Smooth muscle cell (in vitro differentiated cells): Measurements from ENCODE around the gene CATSPER3. TPM values are rescaled to one million over a fixed set of nuclear protein-coding genes. Genes with fewer than 3 reads are reported as not detected.

ENCODE experiments used
- DNase-seq: peaks from one replicate; lab custom pipeline; 2025; ENCODE audit not compliant: unreplicated experiment; lab: John Stamatoyannopoulos, UW
- H2AFZ ChIP-seq: fragments of 200-600 bp; sonication (generic); 2 replicates; pipeline ENCODE4 v1.6.0; 2016; ENCODE audit warnings: antibody characterized with exemption, low read depth, mild to moderate bottlenecking
- H3F3A ChIP-seq: fragments of 200-600 bp; sonication (generic); 2 replicates; pipeline ENCODE4 v1.6.0; 2017; ENCODE audit warnings: antibody characterized with exemption, low read depth
- H3K27ac ChIP-seq: fragments of 200-600 bp; sonication (generic); 2 replicates; pipeline ENCODE4 v1.5.1; 2016; ENCODE audit warnings: low read depth, mild to moderate bottlenecking
- H3K27me3 ChIP-seq: fragments of 200-600 bp; sonication (generic); 2 replicates; pipeline ENCODE4 v1.6.1; 2016; ENCODE audit warnings: low read depth, mild to moderate bottlenecking
- H3K36me3 ChIP-seq: fragments of 200-600 bp; sonication (generic); 2 replicates; pipeline ENCODE4 v1.5.1; 2016; ENCODE audit warnings: low read depth
- H3K4me1 ChIP-seq: fragments of 200-600 bp; sonication (generic); 2 replicates; pipeline ENCODE4 v1.5.1; 2016; ENCODE audit warnings: low read depth
- H3K4me2 ChIP-seq: fragments of 200-600 bp; sonication (generic); 2 replicates; pipeline ENCODE4 v1.6.0; 2016; ENCODE audit warnings: mild to moderate bottlenecking
- H3K4me3 ChIP-seq: fragments of 200-600 bp; sonication (generic); 2 replicates; pipeline ENCODE4 v1.5.1; 2016; ENCODE audit warnings: mild to moderate bottlenecking
- H3K79me2 ChIP-seq: fragments of 200-600 bp; sonication (generic); 2 replicates; pipeline ENCODE4 v1.6.0; 2016; ENCODE audit warnings: low read depth, mild to moderate bottlenecking
- H3K9ac ChIP-seq: fragments of 200-600 bp; sonication (generic); 2 replicates; pipeline ENCODE4 v1.6.0; 2016; ENCODE audit warnings: low read depth
- H3K9me3 ChIP-seq: fragments of 200-600 bp; sonication (generic); replicated peaks from 2 replicates; pipeline ENCODE4 v1.5.1; 2016; ENCODE audit warnings: low read depth
- H4K20me1 ChIP-seq: fragments of 200-600 bp; sonication (generic); 2 replicates; pipeline ENCODE4 v1.6.0; 2016; ENCODE audit warnings: low read depth
- CTCF ChIP-seq: fragments of 200-600 bp; sonication (generic); IDR thresholded peaks from 2 replicates; pipeline ENCODE4 v1.5.1; 2017; ENCODE audit warnings: borderline replicate concordance, mild to moderate bottlenecking, antibody characterized with exemption; ENCODE audit not compliant: insufficient read depth, poor library complexity, severe bottlenecking
- WGBS: methylation state at CpG from one replicate; pipeline ENCODE4 v1.1.7; 2016; ENCODE audit warnings: low lambda C conversion rate; 5-methylcytosine and 5-hydroxymethylcytosine counted together
- polyA plus RNA-seq: library from polyadenylated mRNA; unstranded; fragments of >200 nt; fragmentation: Nextera tagmentation; extraction: Ambion mirVana; gene quantifications from 2 replicates; pipeline ENCODE4 v1.2.1, GENCODE V29; 2016
- total RNA-seq: library from RNA; depleted of rRNA; stranded (reverse); fragments of >200 nt; gene quantifications from 2 replicates; pipeline ENCODE4 v1.2.3, GENCODE V29; 2014

The CATSPER3 gene
- total and polyA plus RNA-seq, 2 experiments from 2014 or later: not detected

- Histone ChIP-seq H3K9ac (no peak overlapping the region), H2AFZ (no peak overlapping the region), H4K20me1 (no peaks in the 10 kb centered on the region), H3K79me2 (peaks cover 25% of the 10 kb centered on the region), H3K27ac (no peak overlapping the region), H3K36me3 (no peaks in the 10 kb centered on the region), H3F3A (no peaks in the 10 kb centered on the region), H3K4me1 (peaks cover 8% of the 10 kb centered on the region), H3K4me2 (no peak overlapping the region), H3K4me3 (no peak overlapping the region), H3K27me3 (peaks cover 68% of the 10 kb centered on the region), H3K9me3 (no peaks in the 10 kb centered on the region)
- DNase-seq: no peak
- no peak for TF ChIP-seq CTCF
- WGBS: 100% methylated on average over 1 of the region's 1 CpG
These were observed 74.9 kb downstream of the CATSPER3 start for GRCh38 chr5:135042595-135042994.

- Histone ChIP-seq H4K20me1 (no peaks in the 10 kb centered on the region), H3K4me3 (no peak overlapping the region), H2AFZ (no peak overlapping the region), H3K9ac (no peak overlapping the region), H3K4me2 (no peak overlapping the region), H3K36me3 (no peaks in the 10 kb centered on the region), H3K27me3 (peaks cover 54% of the 10 kb centered on the region), H3F3A (no peaks in the 10 kb centered on the region), H3K27ac (no peak overlapping the region), H3K4me1 (peaks cover 5% of the 10 kb centered on the region), H3K9me3 (no peaks in the 10 kb centered on the region), H3K79me2 (no peaks in the 10 kb centered on the region)
- no peak for DNase-seq
- no peak for TF ChIP-seq CTCF
These were observed 77.8 kb downstream of the CATSPER3 start for GRCh38 chr5:135045488-135045887.

DNA sequence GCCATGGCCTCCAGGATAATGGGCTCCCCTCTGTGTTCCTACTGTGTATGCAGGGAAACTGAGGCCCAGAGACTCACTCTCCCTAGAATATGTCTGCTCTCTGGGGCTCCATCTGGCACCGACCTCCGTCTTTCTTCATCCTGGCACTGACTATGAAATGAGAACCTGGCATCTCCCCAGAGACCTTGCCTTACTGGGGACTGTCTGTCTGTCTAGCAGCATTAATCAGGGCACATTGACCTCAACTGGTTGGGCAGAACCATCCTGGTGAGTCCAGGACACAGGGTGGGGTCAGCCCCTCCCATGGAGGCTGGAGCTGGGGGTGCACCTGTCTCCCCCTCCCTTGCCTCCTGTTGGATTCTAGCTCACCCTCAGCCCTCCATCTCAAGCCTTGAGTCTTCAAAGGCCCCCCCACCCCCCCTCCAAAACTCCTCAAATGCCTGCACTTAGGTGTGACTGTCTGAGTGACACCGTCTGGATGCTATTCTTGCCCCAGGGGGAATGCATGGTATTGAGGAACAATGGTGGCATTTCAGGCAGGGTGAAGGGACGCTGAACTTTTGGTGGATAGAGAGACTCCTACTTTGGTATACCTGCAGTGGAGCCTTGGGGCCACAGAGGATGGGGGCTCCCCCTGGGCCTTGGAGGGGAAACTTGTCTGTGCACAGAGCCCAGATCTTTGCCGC, 79.1 kb downstream of the CATSPER3 start:
- 85% methylated on average over 5 of the region's 5 CpGs for WGBS
- H3K79me2 ChIP-seq: no peaks in the 10 kb centered on the region
- no peak overlapping the region for H3K27ac ChIP-seq
- no peaks in the 10 kb centered on the region for H3F3A ChIP-seq
- TF ChIP-seq CTCF: no peak
- DNase-seq: no peak
- H3K36me3 ChIP-seq: no peaks in the 10 kb centered on the region
- H2AFZ ChIP-seq: no peak overlapping the region
- no peak overlapping the region for H3K4me2 ChIP-seq
- no peak overlapping the region for H3K4me3 ChIP-seq
- no peaks in the 10 kb centered on the region for H4K20me1 ChIP-seq
- peaks cover 5% of the 10 kb centered on the region for H3K4me1 ChIP-seq
- H3K27me3 ChIP-seq: peaks cover 51% of the 10 kb centered on the region
- no peaks in the 10 kb centered on the region for H3K9me3 ChIP-seq
- H3K9ac ChIP-seq: no peak overlapping the region

- WGBS: 79% methylated on average over 2 of the region's 2 CpGs
- Histone ChIP-seq H3K4me1 (peaks cover 5% of the 10 kb centered on the region), H3K9me3 (no peaks in the 10 kb centered on the region), H3K27ac (no peak overlapping the region), H3K27me3 (peaks cover 46% of the 10 kb centered on the region), H3F3A (no peaks in the 10 kb centered on the region), H3K4me3 (no peak overlapping the region), H3K36me3 (no peaks in the 10 kb centered on the region), H3K79me2 (no peaks in the 10 kb centered on the region), H2AFZ (no peak overlapping the region), H3K4me2 (no peak overlapping the region), H4K20me1 (no peaks in the 10 kb centered on the region), H3K9ac (no peak overlapping the region)
- no peak for TF ChIP-seq CTCF
- DNase-seq: no peak
These were observed 79.6 kb downstream of the CATSPER3 start for GRCh38 chr5:135047347-135047695.
